Hematopoietic multipotent progenitor cell treated with erythropoietin and hydrocortisone succinate and interleukin-3 and kit ligand, for 8 days (in vitro differentiated cells): ENCODE measurements around the gene GNAZ.
"Not testable (repeated sequence)": the region's sequence is repeated elsewhere in the genome, so short reads cannot be mapped to it uniquely, and the experiment has no call there.

Source experiments
- DNase-seq: peaks from one replicate; pipeline ENCODE4 v3.0.0-alpha.2; 2015

GNAZ gene

DNA sequence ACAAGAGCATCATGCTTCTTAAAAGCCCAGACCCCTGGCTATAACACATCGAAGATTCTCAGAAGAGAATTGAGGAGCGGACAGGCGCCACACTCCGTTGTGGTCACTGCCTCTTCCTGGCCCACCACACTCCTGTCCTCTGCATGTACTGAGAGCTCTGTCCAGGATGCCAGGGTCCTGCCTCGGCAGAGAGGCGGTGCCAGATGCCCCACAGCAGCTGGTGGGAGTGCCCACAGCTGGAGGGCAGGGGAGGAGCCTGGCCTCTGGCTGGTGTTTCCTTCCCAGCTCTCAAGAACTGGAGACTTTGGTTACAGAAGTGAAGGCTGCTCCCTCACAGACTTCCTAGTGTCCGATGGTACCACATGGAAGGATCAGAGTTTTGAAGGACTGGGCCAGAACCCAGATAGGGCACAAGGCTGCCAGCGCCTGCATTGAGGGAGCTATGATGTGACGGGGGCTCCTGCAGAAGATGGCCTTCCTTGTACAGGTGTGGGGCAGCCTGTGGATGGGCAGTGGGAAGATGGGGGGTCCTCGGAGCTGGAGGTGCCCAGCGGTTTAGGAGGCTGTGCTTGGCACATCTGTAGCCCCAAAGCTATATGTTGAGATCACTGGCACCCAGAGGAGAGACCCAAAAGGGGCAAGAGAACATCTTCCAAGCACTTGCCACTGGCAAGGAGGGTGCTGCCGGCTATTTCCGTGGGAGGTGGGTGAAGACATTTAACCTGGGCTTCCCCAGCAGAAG, 52.1 kb downstream of the GNAZ start:
- no peak for DNase-seq

GRCh38 chr22:23122992-23123803, 52.9 kb downstream of the GNAZ start:
- no peak for DNase-seq

- DNase-seq: no peak
Measured at GRCh38 chr22:23123804-23124254, 53.5 kb downstream of the GNAZ start.

- no peak for DNase-seq
Measured at GRCh38 chr22:23124611-23125511, 54.5 kb downstream of the GNAZ start.

DNA sequence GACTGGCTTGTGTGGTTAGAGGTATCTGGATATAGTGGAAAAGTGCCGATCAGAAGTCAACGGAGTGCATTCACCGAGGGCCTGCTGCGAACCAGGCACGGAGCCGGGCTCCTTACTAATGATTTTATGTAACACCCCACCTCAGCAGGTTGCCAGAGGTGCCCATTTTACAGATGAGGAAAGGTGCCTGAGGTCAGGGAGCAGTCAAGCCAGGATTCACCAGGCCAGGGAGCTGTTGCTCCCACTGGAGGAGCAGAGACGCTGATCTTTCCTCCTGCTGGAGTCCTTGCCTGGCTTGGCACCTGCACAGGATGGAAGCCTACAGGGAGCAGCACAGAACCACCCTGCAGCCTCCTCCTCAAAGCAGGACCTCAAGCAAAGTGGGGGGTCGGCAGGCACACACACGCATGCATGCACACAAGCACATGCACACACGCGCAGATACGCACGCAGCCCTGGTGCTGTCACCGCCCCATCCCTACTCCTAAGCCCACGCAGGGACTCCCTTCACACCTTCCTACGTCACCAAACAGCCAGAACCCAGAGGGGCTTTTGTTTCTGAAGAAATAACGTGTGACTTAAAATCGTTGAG, 55.3 kb downstream of the GNAZ start:
- no peak for DNase-seq

GRCh38 chr22:23126165-23127054, 56.1 kb downstream of the GNAZ start:
- DNase-seq: no peak

DNA sequence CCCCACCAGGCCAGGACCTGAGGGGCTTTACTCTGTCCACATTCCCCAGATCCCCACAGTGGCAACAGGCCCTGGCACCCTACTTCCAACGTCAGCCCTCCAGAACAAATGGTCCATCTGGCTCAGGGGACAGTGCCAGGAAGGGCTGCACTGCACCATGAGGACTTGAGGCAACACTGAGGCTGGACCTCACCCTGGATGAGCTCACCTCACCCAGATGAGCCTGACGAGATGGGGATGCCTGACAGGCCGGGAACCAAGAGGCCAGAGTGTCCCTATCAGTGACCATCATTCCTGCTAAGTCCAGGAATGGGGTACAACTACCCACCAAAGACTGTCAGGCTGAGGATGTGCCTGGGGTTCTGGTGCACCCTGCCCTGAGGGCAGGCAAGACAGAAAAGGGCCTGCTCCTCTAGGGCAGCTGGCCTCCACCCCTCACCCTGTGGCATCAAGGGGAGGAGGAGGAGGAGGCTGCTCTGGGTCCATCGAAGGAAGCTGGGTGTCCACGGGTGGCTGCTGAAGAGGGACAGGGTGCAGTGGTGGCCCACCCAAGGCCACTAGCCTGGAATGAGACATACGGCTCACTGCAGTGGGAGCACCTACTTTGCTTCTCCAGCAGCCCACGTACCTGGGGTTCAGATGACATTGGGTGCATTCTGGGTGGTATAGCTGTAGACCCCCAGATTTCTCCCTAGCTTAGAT, 56.9 kb downstream of the GNAZ start:
- no peak for DNase-seq

DNA sequence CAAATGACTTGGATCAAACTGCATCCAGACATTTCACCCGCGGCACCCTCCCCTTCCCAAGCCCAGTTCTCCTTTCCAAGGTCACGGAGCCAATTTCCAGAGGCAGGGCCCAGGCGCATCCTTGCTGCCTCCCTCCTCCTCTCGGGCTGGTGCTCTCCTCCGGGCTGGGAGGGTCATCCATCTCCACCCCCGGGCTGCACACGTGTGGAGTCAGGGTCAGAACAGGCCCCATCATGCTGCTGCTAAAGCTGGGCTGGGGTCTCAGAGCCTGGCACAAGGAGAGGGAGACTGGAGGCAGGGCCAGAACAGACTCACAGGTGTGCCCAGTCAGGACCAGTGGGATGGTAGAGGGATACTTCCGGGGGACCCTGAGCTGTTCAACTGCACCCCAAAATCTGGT, 57.5 kb downstream of the GNAZ start:
- DNase-seq: no peak

DNA sequence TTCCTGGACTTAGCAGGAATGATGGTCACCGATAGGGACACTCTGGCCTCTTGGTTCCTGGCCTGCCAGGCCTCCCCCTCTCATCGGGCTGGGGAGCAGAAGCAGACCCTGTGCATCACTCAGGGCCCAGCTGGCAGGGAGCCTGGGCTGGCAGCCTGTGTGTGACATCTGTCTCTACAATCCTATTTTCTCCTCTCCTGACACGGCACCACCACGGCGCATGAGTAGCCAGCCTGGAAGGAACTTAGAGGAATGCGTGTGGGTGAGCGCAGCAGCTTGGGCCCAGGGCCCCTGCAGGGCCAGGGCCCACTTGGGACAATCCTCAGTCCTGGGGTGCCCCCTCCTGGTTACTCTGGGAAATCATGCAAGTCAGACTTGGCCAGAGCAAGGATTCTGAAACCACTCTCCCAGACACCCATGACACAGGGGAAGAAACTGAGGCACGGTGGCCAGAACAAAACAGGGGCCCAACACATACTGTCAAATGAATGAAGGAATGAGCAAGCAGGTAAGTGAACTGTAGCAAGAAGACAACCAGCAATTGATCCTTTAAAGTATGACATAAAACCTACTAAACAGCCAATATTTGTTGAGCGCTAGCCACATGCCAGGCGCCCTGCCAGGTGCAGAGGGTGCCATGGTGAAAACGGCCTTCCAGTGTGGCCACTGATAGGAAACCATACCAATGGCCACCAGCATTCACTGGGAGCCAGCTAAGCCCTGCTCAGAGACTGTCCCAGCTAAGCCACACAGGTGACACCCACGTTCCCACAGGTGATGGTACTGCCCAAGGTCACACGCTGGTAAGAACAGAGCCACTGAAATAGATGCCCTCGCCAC, 58.2 kb downstream of the GNAZ start:
- DNase-seq: peak; percentile 71

GRCh38 chr22:23129149-23129548, 58.8 kb downstream of the GNAZ start:
- DNase-seq: no peak

DNA sequence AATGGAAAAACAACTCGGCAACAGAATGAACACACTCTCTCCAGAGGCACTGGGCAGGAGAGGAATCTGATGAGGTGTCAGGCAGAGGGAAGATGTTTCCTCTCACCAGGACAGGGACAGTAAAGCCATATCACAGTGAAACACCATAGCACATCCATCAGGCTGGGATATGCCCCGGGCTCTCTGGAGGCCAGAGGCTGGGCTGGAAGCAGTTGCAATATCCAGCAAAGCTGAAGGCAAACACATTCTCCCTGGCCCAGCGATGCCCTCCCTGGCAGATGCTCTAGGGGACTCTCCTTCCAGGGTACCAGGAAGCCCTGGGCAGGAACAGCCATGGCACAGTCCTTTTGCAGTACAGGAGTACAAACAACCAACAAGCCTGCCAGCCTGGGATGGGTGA, 60.4 kb downstream of the GNAZ start:
- DNase-seq: no peak

GRCh38 chr22:23131931-23132330, 61.6 kb downstream of the GNAZ start:
- DNase-seq: no peak

DNA sequence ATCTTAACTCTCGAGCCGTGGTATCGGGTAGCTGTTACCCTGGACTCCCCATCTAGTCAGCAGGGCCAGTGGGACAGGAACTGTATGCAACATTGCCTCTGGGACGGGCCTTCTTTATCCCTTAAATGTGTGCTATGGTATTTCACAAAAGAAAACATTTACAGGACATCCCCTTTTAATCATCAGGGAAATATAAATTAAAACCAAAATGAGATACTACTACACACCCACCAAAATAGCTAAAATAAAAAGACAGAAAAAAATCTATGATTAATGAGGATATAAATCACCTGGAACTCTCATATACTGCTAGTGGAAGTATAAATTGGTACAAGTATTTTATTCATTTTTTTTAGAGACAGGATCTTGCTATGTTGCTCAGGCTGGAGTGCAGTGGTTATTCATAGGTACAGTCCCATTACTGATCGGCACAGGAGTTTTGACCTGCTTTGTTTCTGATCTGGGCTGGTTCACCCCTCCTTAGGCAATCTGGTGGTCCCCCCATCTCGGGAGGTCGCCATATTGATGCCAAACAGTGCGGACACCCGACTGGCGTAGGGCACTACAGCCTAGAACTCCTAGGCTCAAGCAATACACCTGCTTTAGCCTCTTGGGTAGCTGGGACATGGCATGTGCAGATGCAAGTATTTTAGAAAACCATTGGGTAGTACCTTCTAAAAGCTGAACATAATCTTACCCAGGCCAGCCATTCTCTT, 62.2 kb downstream of the GNAZ start:
- no peak for DNase-seq

- DNase-seq: no peak
Measured at GRCh38 chr22:23133922-23134321, 63.6 kb downstream of the GNAZ start.

DNA sequence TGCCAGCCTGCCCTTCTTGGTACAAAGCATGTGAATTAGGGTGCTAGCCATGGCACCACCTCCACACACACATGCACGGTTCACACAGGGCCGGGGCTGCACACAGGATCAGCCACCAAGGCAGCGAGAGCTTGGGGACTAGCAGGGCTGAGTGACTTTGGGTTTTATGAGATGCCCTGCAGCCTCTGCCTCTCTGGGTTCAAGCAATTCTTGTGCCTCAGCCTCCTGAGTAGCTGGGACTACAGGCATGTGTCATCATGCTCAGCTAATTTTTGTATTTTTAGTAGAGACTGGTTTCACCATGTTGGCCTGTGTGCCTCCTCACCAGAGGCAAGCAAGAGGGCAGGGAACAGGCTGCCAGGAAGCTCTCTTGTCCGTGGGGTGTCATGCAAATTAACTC, 66.7 kb downstream of the GNAZ start:
- DNase-seq: not testable (repeated sequence)

- DNase-seq: no peak
Measured at GRCh38 chr22:23137468-23137867, 67.1 kb downstream of the GNAZ start.

- peak; percentile 12 for DNase-seq
Measured at GRCh38 chr22:23137905-23138561, 67.7 kb downstream of the GNAZ start.

- no peak for DNase-seq
Measured at GRCh38 chr22:23138584-23139435, 68.5 kb downstream of the GNAZ start.
